IMR-90 (cell line): ENCODE measurements around the gene HMX1.

ENCODE experiments used
- BHLHE40 ChIP-seq: fragments of 150-350 bp; IDR thresholded peaks from 2 replicates; pipeline ENCODE4 v1.6.1; 2016; ENCODE audit warnings: mild to moderate bottlenecking, low read depth, low read length
- CEBPB ChIP-seq: IDR thresholded peaks from 2 replicates; pipeline ENCODE4 v1.6.1; 2012; ENCODE audit warnings: low read depth, low read length, improper control_type of control experiment
- CTCF ChIP-seq: conservative IDR thresholded peaks from 2 replicates; pipeline ENCODE4 v1.5.1; 2012; ENCODE audit warnings: mild to moderate bottlenecking, low read depth, low read length, improper control_type of control experiment
- ELK1 ChIP-seq: fragments of 150-350 bp; IDR thresholded peaks from 2 replicates; pipeline ENCODE4 v1.6.1; 2016; ENCODE audit warnings: low read depth, mild to moderate bottlenecking, low read length, moderate library complexity, borderline replicate concordance
- FOS ChIP-seq: fragments of 150-350 bp; IDR thresholded peaks from 2 replicates; pipeline ENCODE4 v1.6.1; 2016; ENCODE audit warnings: low read depth, low read length
- MAFK ChIP-seq: IDR thresholded peaks from 2 replicates; pipeline ENCODE4 v1.6.1; 2012; ENCODE audit warnings: low read depth, low read length, improper control_type of control experiment
- MAZ ChIP-seq: IDR thresholded peaks from 2 replicates; pipeline ENCODE4 v1.6.1; 2012; ENCODE audit warnings: low read depth, mild to moderate bottlenecking, low read length, improper control_type of control experiment, moderate library complexity, borderline replicate concordance
- MXI1 ChIP-seq: IDR thresholded peaks from 2 replicates; pipeline ENCODE4 v1.6.1; 2012; ENCODE audit warnings: low read depth, mild to moderate bottlenecking, low read length, moderate library complexity, borderline replicate concordance
- NFE2L2 ChIP-seq: fragments of 150-350 bp; IDR thresholded peaks from 2 replicates; pipeline ENCODE4 v1.6.1; 2016; ENCODE audit warnings: low read depth, mild to moderate bottlenecking, low read length
- POLR2A ChIP-seq: IDR thresholded peaks from 2 replicates; pipeline ENCODE4 v1.6.1; 2012; ENCODE audit warnings: mild to moderate bottlenecking, low read depth, low read length
- RAD21 ChIP-seq: IDR thresholded peaks from 2 replicates; pipeline ENCODE4 v1.6.1; 2012; ENCODE audit warnings: low read length, improper control_type of control experiment
- RFX5 ChIP-seq: IDR thresholded peaks from 2 replicates; pipeline ENCODE4 v1.8.0; 2012; ENCODE audit warnings: low read depth, mild to moderate bottlenecking, low read length, moderate library complexity
- SMC3 ChIP-seq: fragments of 150-350 bp; IDR thresholded peaks from 2 replicates; pipeline ENCODE4 v1.6.1; 2016; ENCODE audit warnings: low read depth, mild to moderate bottlenecking, antibody characterized with exemption, low read length, moderate library complexity

GRCh38 chr4:8871417-8872401 is at the start of gene HMX1:
- TF ChIP-seq POLR2A (no peak), CTCF (no peak), MXI1 (no peak), RAD21 (no peak), SMC3 (no peak), RFX5 (no peak), CEBPB (no peak), MAFK (no peak), NFE2L2 (no peak), BHLHE40 (no peak), MAZ (no peak), ELK1 (no peak), FOS (no peak)
